ENCODE results near the gene ANAPC5. TPM values are rescaled to one million over a fixed set of nuclear protein-coding genes. Genes with fewer than 3 reads are reported as not detected.
"Not testable (repeated sequence)": the region's sequence is repeated elsewhere in the genome, so short reads cannot be mapped to it uniquely, and the experiment has no call there.

ANAPC5 gene
- total and polyA plus RNA-seq, 2 donors (not counting 1 experiment from before 2014, with no cell fraction given) = 113 to 149 TPM

- DNase-seq (ENCODE audit: low read depth in 2 of 2) = no peak
- H3K27ac ChIP-seq (ENCODE audit: insufficient read depth, low read length) = no peak overlapping the region
- no peaks in the 10 kb centered on the region for H3K79me2 ChIP-seq (ENCODE audit: control insufficient read depth, insufficient read depth, low read length)
- H3K4me3 ChIP-seq (replicated peaks in 1 of 4; ENCODE audit: control extremely low read depth in 1 of 4, insufficient read depth in 1 of 4, low read depth in 3 of 4, low read length in 4 of 4) = no peak overlapping the region
- H4K20me1 ChIP-seq (ENCODE audit: control insufficient read depth, extremely low read depth, insufficient read depth, low read length) = no peaks in the 10 kb centered on the region
- no peaks in the 10 kb centered on the region for H3K4me1 ChIP-seq (ENCODE audit: control insufficient read depth, extremely low read depth, insufficient read depth, low read length)
- peaks cover 2% of the 10 kb centered on the region for H3K36me3 ChIP-seq (ENCODE audit: control insufficient read depth, insufficient read depth, low read length)
- TF ChIP-seq CTCF (conservative IDR thresholded peaks at IDR 0.05 in 1 of 2, IDR thresholded peaks at IDR 0.05 in 1 of 2; ENCODE audit: low read depth in 1 of 2, low read length in 2 of 2) (no peak), EZH2 (IDR thresholded peaks at IDR 0.05; ENCODE audit: low read length, missing control alignments) (no peak)
- H2AFZ ChIP-seq (ENCODE audit: low read length) = no peak overlapping the region
- H3K27me3 ChIP-seq (ENCODE audit: control insufficient read depth, insufficient read depth, low read length) = no peaks in the 10 kb centered on the region
- H3K4me2 ChIP-seq (ENCODE audit: extremely low read depth, insufficient read depth, low read length) = no peak overlapping the region
- no peaks in the 10 kb centered on the region for H3K9me3 ChIP-seq (ENCODE audit: control insufficient read depth, insufficient read depth, low read depth, low read length)
- no peak overlapping the region for H3K9ac ChIP-seq (ENCODE audit: insufficient read depth, low read length)
Measured at GRCh38 chr12:121318121-121318520, 34.1 kb downstream of the ANAPC5 start.

GRCh38 chr12:121314431-121314830 is 37.8 kb downstream of the ANAPC5 start:
- Histone ChIP-seq H3K79me2 (ENCODE audit: control insufficient read depth, insufficient read depth, low read length) (no peaks in the 10 kb centered on the region), H3K4me1 (ENCODE audit: control insufficient read depth, extremely low read depth, insufficient read depth, low read length) (no peaks in the 10 kb centered on the region), H3K27ac (ENCODE audit: insufficient read depth, low read length) (no peak overlapping the region), H2AFZ (ENCODE audit: low read length) (no peak overlapping the region), H3K27me3 (ENCODE audit: control insufficient read depth, insufficient read depth, low read length) (no peaks in the 10 kb centered on the region), H4K20me1 (ENCODE audit: control insufficient read depth, extremely low read depth, insufficient read depth, low read length) (no peaks in the 10 kb centered on the region), H3K4me2 (ENCODE audit: extremely low read depth, insufficient read depth, low read length) (no peak overlapping the region), H3K9me3 (ENCODE audit: control insufficient read depth, insufficient read depth, low read depth, low read length) (no peaks in the 10 kb centered on the region), H3K4me3 (replicated peaks in 1 of 4; ENCODE audit: control extremely low read depth in 1 of 4, insufficient read depth in 1 of 4, low read depth in 3 of 4, low read length in 4 of 4) (no peak overlapping the region), H3K9ac (ENCODE audit: insufficient read depth, low read length) (no peak overlapping the region), H3K36me3 (ENCODE audit: control insufficient read depth, insufficient read depth, low read length) (peaks cover 7% of the 10 kb centered on the region)
- no peak for TF ChIP-seq EZH2 (IDR thresholded peaks at IDR 0.05; ENCODE audit: low read length, missing control alignments)
- no peak for TF ChIP-seq CTCF (conservative IDR thresholded peaks at IDR 0.05 in 1 of 2, IDR thresholded peaks at IDR 0.05 in 1 of 2; ENCODE audit: low read depth in 1 of 2, low read length in 2 of 2)
- DNase-seq (ENCODE audit: low read depth in 2 of 2) = no peak

GRCh38 chr12:121310231-121310630 is 42.0 kb downstream of the ANAPC5 start:
- not testable (repeated sequence) for DNase-seq (ENCODE audit: low read depth in 2 of 2); H3K4me3 ChIP-seq (replicated peaks in 1 of 4; ENCODE audit: control extremely low read depth in 1 of 4, insufficient read depth in 1 of 4, low read depth in 3 of 4, low read length in 4 of 4); H3K36me3 ChIP-seq (ENCODE audit: control insufficient read depth, insufficient read depth, low read length); H3K79me2 ChIP-seq (ENCODE audit: control insufficient read depth, insufficient read depth, low read length); H3K4me1 ChIP-seq (ENCODE audit: control insufficient read depth, extremely low read depth, insufficient read depth, low read length); H3K9ac ChIP-seq (ENCODE audit: insufficient read depth, low read length); H3K9me3 ChIP-seq (ENCODE audit: control insufficient read depth, insufficient read depth, low read depth, low read length); H3K27me3 ChIP-seq (ENCODE audit: control insufficient read depth, insufficient read depth, low read length); H3K4me2 ChIP-seq (ENCODE audit: extremely low read depth, insufficient read depth, low read length); H3K27ac ChIP-seq (ENCODE audit: insufficient read depth, low read length); H2AFZ ChIP-seq (ENCODE audit: low read length); H4K20me1 ChIP-seq (ENCODE audit: control insufficient read depth, extremely low read depth, insufficient read depth, low read length)

GRCh38 chr12:121307397-121307796 is 44.8 kb downstream of the ANAPC5 start:
- not testable (repeated sequence) for H3K27me3 ChIP-seq (ENCODE audit: control insufficient read depth, insufficient read depth, low read length); H3K9me3 ChIP-seq (ENCODE audit: control insufficient read depth, insufficient read depth, low read depth, low read length); H3K4me2 ChIP-seq (ENCODE audit: extremely low read depth, insufficient read depth, low read length); H3K9ac ChIP-seq (ENCODE audit: insufficient read depth, low read length); H4K20me1 ChIP-seq (ENCODE audit: control insufficient read depth, extremely low read depth, insufficient read depth, low read length); DNase-seq (ENCODE audit: low read depth in 2 of 2); H3K27ac ChIP-seq (ENCODE audit: insufficient read depth, low read length); H3K4me1 ChIP-seq (ENCODE audit: control insufficient read depth, extremely low read depth, insufficient read depth, low read length); H3K79me2 ChIP-seq (ENCODE audit: control insufficient read depth, insufficient read depth, low read length); H3K4me3 ChIP-seq (replicated peaks in 1 of 4; ENCODE audit: control extremely low read depth in 1 of 4, insufficient read depth in 1 of 4, low read depth in 3 of 4, low read length in 4 of 4); H2AFZ ChIP-seq (ENCODE audit: low read length); H3K36me3 ChIP-seq (ENCODE audit: control insufficient read depth, insufficient read depth, low read length)
